NCI-H446 treated with DMSO at 0.1 percent for 48 hours (cell line): ENCODE measurements around the gene KCNQ1.

Source experiments
- DNase-seq: peaks from one replicate; lab custom pipeline; 2025; lab: John Stamatoyannopoulos, UW

Gene KCNQ1

GRCh38 chr11:2716376-2717095 lies 271.7 kb downstream of the KCNQ1 start:
- no peak for DNase-seq

- no peak for DNase-seq
These were observed 272.9 kb downstream of the KCNQ1 start for GRCh38 chr11:2717561-2718325.

GRCh38 chr11:2718817-2719438 lies 274.1 kb downstream of the KCNQ1 start:
- no peak for DNase-seq

GRCh38 chr11:2719831-2720590 lies 275.2 kb downstream of the KCNQ1 start:
- DNase-seq: no peak

- no peak for DNase-seq
These were observed 276.6 kb downstream of the KCNQ1 start for GRCh38 chr11:2721210-2721916.

GRCh38 chr11:2722955-2723354 lies 278.1 kb downstream of the KCNQ1 start:
- DNase-seq: no peak

GRCh38 chr11:2724104-2724503 lies 279.3 kb downstream of the KCNQ1 start:
- DNase-seq: no peak

- no peak for DNase-seq
These were observed 280.0 kb downstream of the KCNQ1 start for GRCh38 chr11:2724653-2725367.

GRCh38 chr11:2725368-2726300 lies 280.8 kb downstream of the KCNQ1 start:
- no peak for DNase-seq

- no peak for DNase-seq
These were observed 282.2 kb downstream of the KCNQ1 start for GRCh38 chr11:2726964-2727363.

GRCh38 chr11:2728128-2728662 lies 283.4 kb downstream of the KCNQ1 start:
- no peak for DNase-seq

- DNase-seq: no peak
These were observed 284.0 kb downstream of the KCNQ1 start for GRCh38 chr11:2728663-2729332.

- no peak for DNase-seq
These were observed 285.0 kb downstream of the KCNQ1 start for GRCh38 chr11:2729841-2730240.

GRCh38 chr11:2730272-2731129 lies 285.7 kb downstream of the KCNQ1 start:
- no peak for DNase-seq

GRCh38 chr11:2731130-2732125 lies 286.6 kb downstream of the KCNQ1 start:
- no peak for DNase-seq

GRCh38 chr11:2732261-2732939 lies 287.6 kb downstream of the KCNQ1 start:
- DNase-seq: no peak
